Activated CD4-positive, alpha-beta T cell treated with anti-CD3 and anti-CD28 coated beads, Interleukin-2, amount 50 U/mL, for 4 hours (primary cell): Measurements from ENCODE around the gene REPIN1.

Source experiments
- DNase-seq, 2 experiments: peaks; one replicate each; pipeline ENCODE4 v3.0.0-alpha.2; 2020

REPIN1 gene

DNA sequence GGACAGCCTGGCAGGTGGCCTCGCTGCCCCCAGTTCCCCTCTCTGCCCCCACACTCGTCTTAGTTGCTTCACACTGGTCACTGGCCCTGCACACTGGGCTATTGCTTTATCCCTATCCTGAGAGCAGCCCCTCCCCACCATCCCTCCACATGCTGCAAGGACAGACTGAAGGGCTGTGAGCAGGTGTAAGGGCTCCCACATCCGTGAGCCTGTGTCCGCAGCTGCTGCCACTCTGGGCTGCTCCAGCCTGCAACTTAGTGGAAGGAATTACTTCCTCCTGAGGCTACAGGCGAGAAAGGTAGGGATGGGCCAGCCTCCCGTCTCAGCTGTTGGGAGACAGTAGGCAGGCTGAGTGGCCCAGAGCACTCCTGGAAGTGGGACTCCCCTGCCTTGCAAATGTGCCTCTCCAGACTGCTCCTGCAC lies 31.0 kb upstream of the REPIN1 start:
- no peak for DNase-seq

DNA sequence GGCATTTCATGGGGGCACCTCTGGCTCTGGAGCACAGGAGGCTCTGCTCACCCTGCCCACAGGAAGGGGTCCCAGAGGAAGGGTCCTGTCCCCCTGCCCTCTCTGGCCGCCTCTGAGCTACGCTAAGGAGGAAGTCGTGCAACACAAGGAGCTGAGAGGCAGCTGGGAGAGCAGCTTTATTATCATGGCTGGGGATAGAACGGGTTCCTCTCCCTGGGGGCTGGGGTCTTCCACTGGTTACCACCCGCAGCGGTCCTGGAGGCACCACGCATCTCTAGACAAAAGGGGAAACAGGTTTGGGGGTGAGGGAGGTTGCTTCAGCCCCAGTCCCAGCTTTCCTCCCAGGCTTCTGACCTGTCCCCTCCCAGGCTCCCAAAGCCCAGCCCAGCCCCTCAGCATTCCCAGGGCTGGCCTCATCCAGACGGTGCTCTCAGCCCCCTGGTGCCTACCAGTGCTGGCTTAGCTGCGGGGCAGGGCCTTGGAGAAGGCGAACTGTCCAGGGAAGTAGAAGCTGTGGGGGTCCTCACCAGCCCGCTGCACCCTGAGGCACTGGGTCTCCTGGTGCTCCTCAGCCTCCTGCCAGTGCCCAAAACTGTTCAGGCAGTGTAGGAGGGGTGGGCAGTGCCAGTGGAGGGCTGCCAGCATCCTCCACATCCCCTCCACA lies 30.3 kb upstream of the REPIN1 start:
- DNase-seq: no peak

DNA sequence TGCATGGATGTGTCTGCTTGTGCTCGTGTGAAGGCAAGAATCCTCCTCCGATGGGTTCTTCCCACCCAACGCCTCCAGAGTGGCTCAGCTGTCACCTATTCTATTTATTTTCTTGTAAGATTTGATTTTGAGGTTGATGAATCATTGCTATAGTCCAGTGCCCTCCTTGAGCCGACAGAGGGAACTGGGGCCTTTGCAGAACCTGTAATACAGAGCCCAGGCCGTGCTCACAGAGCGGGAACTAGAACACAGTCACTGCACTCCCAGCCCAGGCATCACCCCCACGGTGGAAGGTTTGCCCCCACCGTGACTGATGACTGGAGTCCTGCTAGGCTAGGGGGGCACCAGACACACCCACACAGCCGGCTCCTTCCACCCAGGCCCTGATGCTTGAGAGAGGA lies 29.2 kb upstream of the REPIN1 start:
- no peak for DNase-seq

DNA sequence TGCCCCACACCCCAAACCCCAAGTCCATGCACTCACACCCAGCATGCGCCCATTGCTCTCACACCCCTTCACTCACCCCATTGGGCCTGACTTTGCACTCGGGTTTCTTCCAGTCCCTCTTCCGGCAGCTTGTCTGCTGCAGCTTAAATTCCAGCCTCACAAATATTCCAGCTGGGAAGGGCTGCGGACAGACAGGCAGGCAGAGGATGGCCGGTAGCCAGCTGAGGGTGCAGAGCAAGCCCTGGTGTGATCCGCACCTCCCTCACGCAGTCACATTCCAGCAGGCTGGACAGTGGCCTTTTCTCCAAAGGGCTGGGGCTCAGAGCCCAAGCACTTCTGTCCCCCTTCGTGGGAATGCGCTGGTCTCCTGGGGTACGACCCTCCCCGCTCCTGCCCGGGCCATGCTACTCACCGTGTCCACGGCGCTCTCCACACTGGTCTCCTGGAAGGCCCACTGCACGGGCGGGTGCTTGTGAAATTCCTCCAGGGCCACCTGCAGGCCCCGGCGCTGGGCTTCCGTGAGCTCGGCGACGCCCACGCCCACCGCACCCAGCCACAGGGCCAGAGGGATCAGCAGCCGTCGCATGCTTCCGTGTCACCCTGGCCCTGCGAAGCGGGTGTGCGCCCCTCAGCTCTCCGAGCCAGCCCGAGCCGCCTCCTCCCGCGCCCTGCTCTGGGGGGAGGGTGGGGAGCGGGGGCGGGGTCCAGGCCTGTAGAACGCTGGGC lies 28.4 kb upstream of the REPIN1 start:
- no peak for DNase-seq

DNA sequence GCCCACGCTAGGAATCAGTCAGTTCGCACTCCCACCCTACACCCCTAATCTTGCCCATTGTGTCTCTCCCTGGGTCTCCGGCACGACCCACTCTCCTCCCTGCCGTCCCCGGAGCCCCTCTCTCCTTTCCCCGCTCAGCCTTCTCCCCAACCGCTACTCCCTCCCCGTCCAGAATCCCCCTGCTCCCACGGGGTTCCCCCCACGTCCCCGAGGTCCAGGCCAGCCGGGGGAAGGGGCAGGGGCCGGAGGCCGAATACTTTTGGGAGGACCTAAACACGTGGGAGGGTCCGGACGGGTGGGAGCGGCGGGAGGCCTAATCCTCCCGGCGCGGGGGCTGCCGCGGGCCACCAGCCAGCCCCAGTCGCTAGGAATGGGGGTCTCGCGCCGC lies 27.8 kb upstream of the REPIN1 start:
- no peak for DNase-seq

DNA sequence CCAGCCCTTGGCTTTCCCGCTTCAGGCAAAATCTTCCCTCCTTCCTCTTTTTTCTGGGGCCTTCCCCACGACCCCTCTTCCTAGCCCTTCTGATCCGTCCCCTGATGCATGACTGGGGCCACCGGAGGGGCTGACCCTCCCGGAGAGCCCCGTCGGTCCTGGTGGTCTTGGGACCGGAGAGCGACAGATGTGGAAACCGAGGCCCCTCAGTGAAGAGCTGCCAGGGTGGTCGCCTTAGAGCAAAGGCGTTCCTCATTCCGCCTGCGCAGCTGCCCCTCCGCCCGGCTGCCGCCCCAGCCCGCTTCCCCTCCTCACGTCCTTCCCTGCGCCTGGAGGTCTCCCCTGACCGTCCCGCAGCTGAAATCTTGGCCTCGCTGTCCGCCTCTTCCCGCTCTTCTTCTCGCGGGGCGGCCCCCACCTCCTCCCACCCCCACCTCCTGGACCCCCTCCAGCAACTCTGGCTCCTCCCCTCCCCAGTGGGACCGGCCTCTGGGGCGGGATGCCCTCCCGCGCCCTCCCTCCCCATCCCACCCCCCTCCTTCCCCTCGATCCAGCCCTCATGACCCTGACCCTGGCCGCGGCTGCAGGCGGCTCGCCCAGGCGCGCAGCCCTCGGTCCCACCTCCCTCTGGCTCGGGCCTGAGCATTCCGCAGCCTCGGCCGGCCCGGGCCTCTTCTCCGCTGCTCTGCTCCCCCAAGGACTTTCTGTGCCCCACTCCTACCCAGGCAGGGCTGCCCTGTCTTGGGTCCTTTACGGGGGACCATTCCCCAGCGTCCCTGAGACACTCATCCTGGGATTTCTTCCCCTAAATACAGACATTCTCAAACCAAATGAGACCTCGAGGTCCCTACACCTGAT lies 27.1 kb upstream of the REPIN1 start, which contains the start of gene RARRES2:
RARRES2 (minus strand) TSS at position 367 of the 858 bp plus-strand sequence. CDS start 1,020 bp downstream, outside the sequence.
- no peak for DNase-seq

DNA sequence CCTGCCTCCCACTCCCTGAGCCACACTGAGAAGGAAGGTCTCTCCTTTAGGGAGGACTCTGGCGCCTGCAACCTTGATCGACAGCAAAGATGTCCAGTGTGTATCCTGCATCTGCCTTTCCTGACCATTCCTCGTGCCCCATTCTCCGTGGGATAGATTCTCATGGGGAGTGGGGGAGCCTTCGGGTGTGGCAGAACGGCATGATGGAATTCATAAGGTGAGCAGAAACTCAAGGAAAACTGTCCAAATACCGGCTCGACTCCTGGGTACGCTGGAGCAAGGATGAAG lies 26.6 kb upstream of the REPIN1 start:
- no peak for DNase-seq

DNA sequence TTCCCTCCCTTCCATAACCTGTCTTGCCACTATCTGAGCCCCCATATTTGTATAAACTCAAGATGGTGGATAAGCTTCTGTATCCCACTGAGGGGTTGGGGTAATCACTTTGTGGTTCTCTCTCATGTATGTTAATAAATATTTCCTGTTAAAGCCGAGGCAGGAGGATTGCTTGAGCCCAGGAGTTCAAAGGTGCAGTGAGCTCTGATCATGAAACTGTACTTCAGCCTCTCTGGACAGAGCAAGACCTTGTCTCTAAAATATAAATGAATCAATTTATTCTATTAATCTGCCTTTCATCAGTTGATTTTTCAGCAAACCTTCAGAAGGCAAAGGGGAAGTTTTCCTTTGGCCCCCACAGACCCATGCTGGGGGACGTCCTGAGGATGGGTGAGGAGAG lies 25.4 kb upstream of the REPIN1 start:
- DNase-seq: no peak

DNA sequence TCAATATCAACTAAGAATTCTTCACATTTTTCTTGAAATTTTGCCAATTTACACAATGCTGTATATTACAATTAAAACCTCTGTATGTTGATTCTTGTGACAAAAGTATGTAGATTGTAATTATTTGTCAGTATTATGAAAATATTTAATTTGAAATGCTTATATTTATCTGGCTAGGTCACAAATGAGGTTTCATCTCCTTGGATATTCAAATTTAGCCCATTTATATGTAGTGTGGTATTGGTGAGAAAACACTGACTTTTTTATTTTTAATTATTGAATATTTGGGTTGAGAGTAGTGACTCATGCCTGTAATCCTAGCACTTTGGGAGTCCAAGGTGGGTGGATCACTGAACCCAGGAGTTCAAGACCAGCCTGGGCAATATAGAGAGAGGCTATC lies 24.3 kb upstream of the REPIN1 start:
- DNase-seq: no peak

DNA sequence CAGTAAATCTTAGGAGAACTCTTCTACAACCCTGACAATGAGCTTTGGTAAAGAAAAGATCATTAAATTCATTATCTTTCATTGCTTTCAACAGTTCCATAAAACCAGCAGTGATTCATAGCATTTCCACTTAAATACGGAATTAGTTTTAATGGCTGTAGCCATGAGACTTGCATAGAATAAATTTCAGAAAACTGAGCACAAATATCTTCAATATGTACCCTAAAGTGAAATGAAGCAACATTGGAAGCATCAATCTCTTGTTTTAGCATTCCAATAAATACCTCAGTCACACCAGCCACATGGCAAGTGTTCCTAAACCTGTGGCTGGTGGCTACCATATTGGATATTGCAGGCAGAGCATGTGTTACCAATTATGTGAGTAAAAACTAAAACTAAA lies 23.6 kb upstream of the REPIN1 start:
- no peak for DNase-seq

DNA sequence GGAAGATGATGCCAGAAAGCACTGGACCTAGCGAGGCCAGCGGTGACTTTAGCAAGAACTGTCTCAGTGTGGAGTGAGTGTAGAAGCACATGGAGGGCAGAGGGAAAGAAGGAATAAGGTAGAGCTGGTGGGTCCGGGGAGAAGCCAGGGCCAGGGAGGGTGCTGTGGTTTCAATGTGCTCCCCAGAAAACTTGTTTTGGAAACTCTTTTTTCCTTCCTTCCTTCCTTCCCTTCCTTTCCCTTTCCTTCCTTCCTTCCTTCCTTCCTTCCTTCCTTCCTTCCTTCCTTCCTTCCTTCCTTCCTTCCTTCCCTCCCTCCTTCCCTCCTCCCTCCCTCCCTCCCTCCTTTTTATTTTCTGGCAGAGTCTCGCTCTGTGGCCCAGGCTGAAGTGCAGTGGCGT lies 21.7 kb upstream of the REPIN1 start:
- no peak for DNase-seq

DNA sequence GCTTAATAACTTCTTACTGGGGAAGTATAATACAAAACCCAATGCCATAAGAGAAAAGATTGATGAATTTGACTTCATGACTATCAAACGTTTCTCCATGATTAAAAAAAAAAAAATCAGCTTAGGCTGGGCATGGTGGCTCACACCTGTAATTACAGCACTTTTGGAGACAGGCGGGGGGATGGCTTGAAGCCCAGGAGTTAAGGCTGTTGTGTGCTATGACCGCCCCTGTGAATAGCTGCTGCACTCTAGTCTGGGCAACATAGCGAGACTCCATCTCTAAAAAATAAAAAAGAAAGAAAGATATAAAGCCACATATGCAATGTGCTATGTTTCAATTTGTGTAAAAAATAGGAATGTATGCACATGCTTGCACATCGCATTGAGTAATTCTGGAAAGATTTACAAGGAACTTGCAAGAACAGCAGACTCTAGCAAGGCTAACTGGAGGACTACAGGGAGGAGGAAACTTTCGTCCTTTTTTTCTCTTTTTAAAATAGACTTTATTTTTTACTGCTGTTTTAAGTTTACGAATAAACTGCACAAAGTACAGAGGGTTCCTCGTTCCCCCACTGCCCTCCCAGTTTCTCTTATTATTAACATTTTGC lies 16.9 kb upstream of the REPIN1 start:
- no peak for DNase-seq

DNA sequence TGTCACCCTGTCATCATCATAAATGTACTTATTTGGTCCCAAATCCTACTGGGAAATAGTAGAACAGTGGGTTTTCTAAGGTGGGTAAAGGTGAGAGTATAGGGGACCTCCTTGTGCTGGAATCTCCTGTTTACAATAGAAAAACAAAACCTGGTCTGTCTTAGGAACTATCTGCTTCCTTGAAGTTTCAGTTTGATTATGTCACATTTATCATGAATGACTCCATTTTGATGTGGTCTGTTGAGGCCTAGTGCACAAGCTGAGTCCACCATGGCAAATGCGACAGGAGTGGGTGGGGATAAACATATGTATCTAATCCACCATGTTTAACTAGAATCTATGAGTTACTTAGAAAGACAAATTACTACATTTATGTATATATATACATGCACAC lies 13.0 kb upstream of the REPIN1 start:
- no peak for DNase-seq

DNA sequence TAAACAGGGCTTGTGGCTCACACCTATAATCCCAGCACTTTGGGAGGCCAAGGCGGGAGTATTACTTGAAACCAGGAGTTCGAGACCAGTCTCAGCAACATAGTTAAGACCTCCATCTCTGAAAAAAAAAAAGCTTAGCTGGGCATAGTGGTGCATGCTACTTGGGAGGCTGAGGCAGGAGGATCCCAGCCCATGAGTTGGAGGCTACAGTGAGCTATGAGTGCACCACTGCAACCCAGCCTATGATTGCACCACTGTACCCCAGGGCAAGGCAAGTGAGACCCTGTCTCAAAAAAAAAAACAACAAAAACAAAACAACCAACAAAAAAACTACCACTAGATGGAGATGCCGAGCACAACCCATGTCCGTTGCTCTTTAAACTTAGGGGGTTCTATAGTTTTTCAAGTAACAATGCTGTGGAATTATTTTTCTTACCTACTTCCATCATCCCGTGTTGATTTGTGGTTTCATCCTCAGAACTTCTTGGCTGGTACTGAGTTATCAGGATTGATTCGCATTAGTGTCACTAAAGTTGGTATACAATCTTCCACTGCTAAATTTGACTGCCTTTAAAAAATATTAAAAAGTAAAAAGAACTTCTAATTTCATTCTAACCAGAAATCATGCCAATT lies 12.2 kb upstream of the REPIN1 start:
- DNase-seq: no peak

DNA sequence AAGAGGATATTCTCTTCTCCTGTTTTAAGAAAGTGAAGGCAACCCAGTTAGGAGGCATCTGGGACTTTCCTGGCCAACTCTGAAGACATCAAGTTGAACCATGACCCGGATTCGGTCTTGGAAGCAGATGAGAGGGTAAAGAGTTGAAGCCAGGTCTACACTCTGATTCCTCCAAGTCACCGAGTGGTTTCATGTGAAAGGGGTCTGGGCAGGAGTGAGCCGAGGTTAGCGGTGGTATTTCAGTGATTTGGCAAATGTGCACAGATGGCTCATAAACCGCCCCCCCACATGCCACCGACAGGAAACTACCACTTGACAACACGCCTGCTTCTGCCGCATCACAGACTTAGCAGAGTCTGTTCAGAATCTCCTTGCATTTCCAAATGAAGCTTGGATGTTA lies 11.4 kb upstream of the REPIN1 start:
- peak; percentile 60 to 67 for DNase-seq

DNA sequence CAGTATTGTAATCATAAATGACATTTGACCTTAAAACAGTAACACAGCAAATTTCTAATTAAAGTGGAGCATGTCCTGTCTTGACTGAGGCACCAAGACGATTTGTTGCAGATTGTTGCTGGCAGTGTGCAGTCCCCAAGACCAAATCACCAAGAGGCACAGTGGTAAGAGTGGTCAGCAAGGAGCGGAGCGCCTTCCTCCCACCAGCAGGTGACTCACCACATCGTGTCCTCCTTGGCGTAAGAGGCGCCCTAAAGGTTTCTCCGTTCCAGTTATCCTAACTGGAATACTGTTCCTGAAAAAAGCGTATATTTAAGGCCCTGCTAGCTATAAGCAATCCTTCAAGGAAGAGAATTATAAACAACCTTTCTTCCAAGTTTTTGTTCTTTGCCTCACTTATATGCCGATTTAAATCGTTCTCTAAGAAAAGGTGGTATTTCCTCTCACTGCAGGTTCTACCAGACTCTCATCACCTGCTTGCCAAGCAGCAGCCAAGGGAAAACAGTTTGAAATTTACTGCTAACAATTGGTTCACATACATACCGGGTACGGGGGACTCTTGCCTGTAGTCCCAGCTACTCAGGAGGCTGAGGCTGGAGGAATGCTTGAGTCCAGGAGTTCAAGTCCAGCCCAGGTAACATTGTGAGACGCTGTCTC lies 10.7 kb upstream of the REPIN1 start:
- DNase-seq: no peak

DNA sequence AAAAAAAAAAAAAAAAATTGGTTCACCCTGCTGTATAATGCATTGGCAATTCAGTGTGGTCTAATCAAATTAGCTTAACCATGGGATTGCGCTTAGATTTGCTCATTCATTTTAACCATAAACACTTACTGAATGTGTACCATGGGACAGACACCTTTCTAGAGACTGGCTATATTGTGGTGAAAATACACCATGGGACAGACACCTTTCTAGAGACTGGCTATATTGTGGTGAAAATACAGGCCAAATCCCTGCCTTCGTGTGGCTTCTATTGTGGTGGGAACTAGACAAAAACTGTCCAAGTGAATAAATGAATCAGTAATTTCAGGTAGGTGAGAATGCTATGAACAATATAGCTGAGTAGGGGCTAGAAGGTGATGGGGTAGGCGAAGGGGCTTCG lies 10.2 kb upstream of the REPIN1 start:
- no peak for DNase-seq

DNA sequence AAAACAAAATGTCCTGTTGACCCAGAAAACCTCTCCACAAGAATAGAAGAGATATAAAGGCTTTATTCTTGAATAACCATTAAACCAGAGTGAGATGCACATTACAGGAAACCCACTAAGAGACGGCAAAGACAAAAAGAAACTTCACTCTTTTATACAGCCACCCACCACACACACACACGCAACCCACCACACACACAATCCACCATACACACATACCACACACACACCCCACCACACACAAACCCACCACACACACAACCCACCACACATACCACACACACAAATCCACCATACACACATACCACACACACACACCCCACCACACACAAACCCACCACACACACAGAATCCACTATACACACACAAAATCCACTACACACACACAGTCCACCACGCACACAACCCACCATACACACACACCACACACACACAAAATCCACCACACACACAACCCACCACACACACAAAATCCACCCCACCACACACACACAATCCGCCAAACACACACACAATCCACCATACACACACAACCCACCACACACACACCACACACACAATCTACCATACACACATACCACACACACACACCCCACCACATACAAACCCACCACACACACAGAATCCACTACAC lies 9.5 kb upstream of the REPIN1 start:
- no peak for DNase-seq

DNA sequence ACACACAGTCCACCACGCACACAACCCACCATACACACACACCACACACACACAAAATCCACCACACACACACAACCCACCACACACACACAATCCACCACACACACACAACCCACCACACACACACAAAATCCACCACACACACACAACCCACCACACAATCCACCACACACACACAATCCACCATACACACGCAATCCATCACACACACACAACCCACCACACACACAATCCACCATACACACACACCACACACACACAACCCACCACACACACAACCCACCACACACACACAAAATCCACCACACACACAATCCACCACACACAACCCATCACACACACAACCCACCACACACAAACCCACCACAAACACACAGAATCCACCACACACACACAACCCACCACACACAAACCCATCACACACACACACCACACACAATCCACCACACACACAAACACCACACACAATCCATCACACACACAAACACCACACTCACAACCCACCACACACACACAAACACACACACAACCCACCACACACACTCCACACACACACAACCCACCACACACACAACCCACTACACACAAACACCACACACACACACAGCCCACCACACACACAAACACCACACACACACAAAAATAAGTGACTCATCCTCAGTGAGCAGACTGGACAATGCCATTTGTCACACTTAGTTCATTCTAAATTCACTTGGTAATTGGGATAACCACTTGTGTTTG lies 8.8 kb upstream of the REPIN1 start:
- no peak for DNase-seq

DNA sequence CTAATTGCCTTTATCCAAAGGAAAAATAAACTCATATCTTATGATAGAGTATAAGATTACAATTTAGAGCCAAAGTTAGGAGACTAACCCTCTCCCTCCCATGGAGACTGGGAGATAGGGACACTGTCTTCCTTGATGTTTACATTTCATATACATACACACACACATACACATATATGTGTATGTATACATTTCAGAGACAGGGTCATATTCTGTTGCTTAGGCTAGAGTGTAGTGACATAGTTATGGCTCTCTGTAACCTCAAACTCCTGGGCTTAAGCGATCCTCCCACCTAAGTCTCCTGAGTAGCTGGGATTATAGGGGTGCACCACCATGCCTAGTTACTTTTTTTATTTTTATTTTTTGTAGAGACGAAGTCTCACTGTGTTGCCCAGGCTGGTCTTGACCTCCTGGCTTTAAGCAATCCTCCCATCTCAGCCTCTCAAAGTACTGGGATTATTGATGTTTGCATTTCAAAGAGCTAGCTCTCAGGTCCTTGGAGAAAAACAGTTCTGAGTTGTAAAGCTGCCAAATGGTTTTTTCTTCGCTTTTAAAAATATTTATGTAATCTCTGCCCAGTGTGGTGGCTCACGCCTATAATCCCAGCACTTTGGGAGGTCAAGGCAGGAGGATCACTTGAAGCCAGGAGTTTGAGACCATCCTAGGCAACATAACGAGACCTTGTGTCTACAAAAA lies 8.1 kb upstream of the REPIN1 start:
- no peak for DNase-seq

DNA sequence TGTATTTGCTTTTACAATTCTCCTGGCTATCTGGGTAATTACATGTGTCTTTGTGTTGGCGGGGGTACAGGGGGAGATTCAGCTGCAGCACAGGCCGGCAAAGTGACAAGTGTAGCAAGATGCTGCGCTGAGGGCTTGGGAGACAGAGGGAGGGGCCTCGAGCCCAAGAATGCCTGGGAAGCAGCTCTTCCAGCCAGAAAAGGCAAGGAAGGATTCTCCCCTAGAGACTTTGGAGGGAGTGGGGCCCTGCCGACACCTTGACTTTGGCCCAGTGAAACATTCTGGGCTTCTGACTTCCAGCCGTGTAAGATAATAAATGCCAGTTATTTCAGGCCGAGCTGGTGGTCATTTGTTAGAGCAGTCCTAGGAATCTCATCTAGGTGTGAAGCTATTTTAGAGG lies 7.2 kb upstream of the REPIN1 start:
- no peak for DNase-seq
